Spinal cord (tissue), 10 donors: ENCODE data around the gene TPSAB1. TPM values are rescaled to one million over a fixed set of nuclear protein-coding genes. Genes with fewer than 3 reads are reported as not detected.
"Not testable (repeated sequence)": the region's sequence is repeated elsewhere in the genome, so short reads cannot be mapped to it uniquely, and the experiment has no call there.

Source experiments
- DNase-seq, 6 donors: peaks; one replicate each; pipeline versions ENCODE4 v3.0.0 to v3.0.0-alpha.2; 2013 to 2015; ENCODE audit warnings: low spot score in 6 of 6, low read depth in 4 of 6
- H3K27ac ChIP-seq: one replicate; pipeline ENCODE4 v1.5.1; 2013; ENCODE audit warnings: low read depth, low read length, control low read depth
- H3K27me3 ChIP-seq: one replicate; pipeline ENCODE4 v1.6.1; 2013; ENCODE audit warnings: low read length; ENCODE audit not compliant: control insufficient read depth, insufficient read depth
- H3K36me3 ChIP-seq: one replicate; pipeline ENCODE4 v1.6.1; 2013; ENCODE audit warnings: low read length; ENCODE audit not compliant: control insufficient read depth, insufficient read depth
- H3K4me1 ChIP-seq: one replicate; pipeline ENCODE4 v1.6.1; 2013; ENCODE audit warnings: low read length; ENCODE audit not compliant: control insufficient read depth, insufficient read depth
- H3K4me3 ChIP-seq: one replicate; pipeline ENCODE4 v1.5.1; 2013; ENCODE audit warnings: low read depth, low read length, control low read depth
- H3K9me3 ChIP-seq: one replicate; pipeline ENCODE4 v1.6.1; 2013; ENCODE audit warnings: low read length; ENCODE audit not compliant: control insufficient read depth, insufficient read depth
- WGBS: methylation state at CpG from one replicate; pipeline ENCODE4 v1.1.5; 2013; ENCODE audit warnings: missing lambda C conversion rate; ENCODE audit not compliant: insufficient coverage; 5-methylcytosine and 5-hydroxymethylcytosine counted together
- polyA plus RNA-seq, 2 donors: library from polyadenylated mRNA; unstranded; fragments of 120-200 nt; gene quantifications; one replicate each; pipeline ENCODE4 v1.2.1, GENCODE V29; 2013; ENCODE audit not compliant: insufficient read length in 2 of 2
- total RNA-seq, 2 donors: library from RNA; depleted of rRNA in 1 of 2; stranded (reverse); fragments of 120-200 nt in 1 of 2; fragments of >200 nt in 1 of 2; gene quantifications; one replicate each; pipeline versions ENCODE4 v1.2.3 to v1.2.4, GENCODE V29; 2013 to 2014
- donor health status: healthy.

TPSAB1 gene
- total and polyA plus RNA-seq, 4 donors: 0.65 to 2.4 (median 1.2) TPM; not detected in 1

DNA sequence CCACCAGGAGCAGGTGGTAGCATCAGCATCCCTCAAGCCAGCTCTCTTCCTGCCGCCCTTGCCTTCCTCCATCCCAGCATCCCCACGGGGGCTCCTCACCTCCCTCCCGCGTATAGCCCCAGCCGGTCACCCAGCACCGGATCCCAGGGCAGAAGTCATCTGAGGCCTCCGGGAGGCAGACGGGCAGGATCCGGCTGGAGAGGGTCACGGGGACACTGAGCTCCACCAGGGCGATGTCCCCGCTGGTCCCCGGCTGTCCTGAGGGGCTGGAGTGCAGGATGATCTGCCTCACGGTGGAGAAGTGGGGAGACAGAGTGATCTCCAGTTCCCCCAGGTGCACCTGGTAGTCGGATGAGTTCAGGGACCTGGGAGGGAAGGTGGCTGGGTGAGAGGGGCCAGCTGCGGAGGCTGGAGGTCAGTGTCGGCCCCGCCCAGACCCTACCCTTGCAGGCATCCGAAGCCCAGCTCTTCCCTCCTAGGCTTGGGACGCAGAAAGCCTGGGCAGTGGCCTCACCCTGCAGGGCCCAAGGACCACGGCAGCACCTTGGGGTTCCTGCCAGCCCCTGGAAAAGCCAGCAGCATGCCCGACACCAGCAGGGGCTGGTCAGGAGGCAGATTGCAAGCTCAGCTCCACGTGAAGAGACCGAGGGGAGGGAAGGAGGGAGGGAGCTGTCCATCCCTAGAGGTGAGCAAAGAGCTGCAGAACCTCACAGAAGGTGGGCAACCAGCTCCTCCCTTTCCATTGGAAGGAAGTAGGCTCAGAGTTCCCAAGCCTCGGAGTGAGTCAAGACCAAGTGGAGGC, 17.8 kb upstream of the TPSAB1 start:
- no peaks in the 10 kb centered on the region for H3K9me3 ChIP-seq
- H3K36me3 ChIP-seq: peaks cover 70% of the 10 kb centered on the region
- H3K4me3 ChIP-seq: no peak overlapping the region
- no peak overlapping the region for H3K27ac ChIP-seq
- H3K4me1 ChIP-seq: peaks cover 3% of the 10 kb centered on the region
- 85% methylated on average over 22 of the region's 25 CpGs for WGBS
- H3K27me3 ChIP-seq: no peaks in the 10 kb centered on the region
- no peak for DNase-seq

DNA sequence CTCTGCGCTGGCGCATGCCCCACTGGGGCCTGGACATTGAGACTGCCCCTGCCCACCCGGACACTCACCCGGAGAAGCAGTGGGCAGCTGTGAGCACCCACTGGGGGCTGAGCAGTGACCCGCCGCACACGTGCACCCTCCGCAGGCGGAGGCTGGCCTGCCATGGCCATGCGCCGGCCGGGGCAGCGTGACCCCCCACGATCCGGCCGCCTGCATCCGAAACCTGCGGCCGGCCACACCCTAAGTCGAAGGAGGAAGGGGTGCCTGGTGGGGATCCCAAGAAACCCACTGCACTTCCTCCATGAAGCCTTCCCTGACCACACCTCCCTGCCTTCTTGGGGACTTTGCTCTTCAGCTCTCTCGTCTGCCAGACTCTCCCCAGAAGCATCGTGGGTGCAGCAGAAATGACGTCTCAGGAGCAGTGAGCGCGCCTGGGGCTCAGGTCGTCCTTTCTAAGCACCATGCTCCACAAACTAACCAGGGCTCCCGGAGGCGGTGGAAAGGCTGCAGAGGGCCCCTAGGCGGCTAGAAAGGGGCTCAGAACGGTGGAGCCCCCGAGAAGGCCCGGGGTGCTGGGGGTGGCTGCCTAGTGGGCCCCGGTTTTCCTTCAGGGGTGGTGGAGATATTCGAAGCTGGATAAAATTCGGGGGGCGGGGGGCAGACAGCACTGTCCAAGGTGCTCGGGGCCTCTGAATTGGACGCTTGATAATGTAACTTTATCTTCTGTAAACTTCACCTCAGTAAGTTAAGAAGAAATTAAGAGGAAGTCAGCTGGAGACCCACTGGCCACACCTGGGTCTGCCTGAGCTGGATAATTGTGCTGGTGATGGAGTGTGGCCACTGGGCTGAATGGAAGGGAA, 16.9 kb upstream of the TPSAB1 start:
- Histone ChIP-seq H3K4me1 (peaks cover 3% of the 10 kb centered on the region), H3K27me3 (no peaks in the 10 kb centered on the region), H3K4me3 (no peak overlapping the region), H3K36me3 (peaks cover 62% of the 10 kb centered on the region), H3K9me3 (no peaks in the 10 kb centered on the region), H3K27ac (no peak overlapping the region)
- DNase-seq: no peak
- WGBS: 85% methylated on average over 29 of the region's 38 CpGs

DNA sequence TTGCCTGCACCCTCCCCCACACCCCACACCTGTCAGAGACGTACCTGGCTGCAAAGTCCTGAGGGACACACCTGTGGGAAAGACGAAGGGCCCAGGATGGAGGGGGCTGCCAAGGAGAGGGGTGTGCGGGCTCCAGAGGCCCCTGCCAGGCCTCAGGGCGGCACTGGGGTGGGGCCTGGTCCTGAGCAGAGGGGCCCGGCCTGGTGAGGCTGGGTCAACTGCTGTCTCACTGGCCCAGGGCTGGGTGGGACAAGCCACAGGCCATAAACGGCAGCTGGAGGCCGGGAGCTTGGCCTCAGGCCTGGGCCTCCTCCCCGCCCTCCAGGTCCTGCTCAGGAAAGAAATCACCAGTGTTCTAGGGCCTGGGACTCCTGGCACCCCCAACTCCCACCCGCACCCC, 15.9 kb upstream of the TPSAB1 start:
- 77% methylated on average over 8 of the region's 9 CpGs for WGBS
- Histone ChIP-seq H3K4me1 (peaks cover 3% of the 10 kb centered on the region), H3K36me3 (peaks cover 52% of the 10 kb centered on the region), H3K9me3 (no peaks in the 10 kb centered on the region), H3K4me3 (no peak overlapping the region), H3K27me3 (no peaks in the 10 kb centered on the region), H3K27ac (no peak overlapping the region)
- DNase-seq: no peak

DNA sequence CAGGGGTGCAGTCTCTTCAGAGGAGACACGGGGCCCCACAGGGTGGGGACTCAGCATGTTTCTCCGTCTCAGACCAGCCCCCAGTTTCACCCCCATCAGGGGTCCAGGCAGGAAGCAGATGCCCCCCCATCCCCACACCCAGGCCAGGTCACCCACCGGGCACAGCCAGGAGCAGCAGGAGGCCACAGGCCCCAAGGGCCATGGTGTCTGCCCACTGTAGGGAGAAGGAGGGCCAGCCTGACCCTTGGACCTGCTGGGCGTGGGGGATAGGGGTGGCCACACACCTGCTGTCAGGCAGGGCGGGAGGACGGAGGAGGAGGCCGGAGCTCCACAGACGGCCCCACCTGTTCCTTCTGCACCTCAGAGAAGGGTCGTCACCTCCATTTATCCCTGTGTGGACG, 15.5 kb upstream of the TPSAB1 start, which contains the start of gene TPSG1:
TSS of gene TPSG1 (minus strand) at position 218 of the 401 bp plus-strand sequence. CDS start at position 202, 16 bp downstream.
- Histone ChIP-seq H3K4me3 (no peak within 1 kb of the TSS), H3K27me3 (no peaks in the 10 kb centered on the region), H3K36me3 (peaks cover 47% of the 10 kb centered on the region), H3K4me1 (peaks cover 3% of the 10 kb centered on the region), H3K27ac (no peak within 1 kb of the TSS), H3K9me3 (no peaks in the 10 kb centered on the region)
- no peak for DNase-seq
- 76% methylated on average over 6 of the region's 10 CpGs for WGBS

DNA sequence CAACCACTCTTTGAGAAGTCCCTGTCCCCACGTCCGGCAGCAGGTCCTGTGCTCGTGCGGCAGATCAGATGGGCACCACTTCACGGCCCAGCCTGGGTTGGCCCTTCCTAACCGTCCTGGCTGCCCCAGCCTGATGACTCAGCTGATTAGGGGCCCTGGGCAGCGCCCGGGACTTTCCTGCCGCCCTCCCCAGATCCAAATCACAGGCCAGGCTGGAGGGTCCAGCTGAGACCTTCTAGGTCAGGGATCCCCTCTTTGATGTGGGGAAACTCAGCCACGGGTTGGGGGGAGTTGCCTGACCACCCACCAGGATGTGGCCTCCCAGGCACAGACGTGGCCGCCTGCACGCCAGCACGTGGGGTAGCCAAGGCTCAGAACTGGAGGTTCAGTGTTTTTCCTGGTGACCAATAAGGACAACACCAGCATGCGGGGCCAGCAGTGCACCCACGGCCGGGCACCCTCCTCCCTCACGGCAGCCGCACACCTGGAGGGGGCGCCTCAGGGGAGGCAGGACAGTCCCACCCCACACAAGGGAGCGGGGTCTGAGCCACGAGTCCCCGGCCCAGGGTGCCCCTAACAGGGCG, 14.7 kb upstream of the TPSAB1 start:
- 65% methylated on average over 19 of the region's 24 CpGs for WGBS
- H3K27me3 ChIP-seq, H3K4me3 ChIP-seq, H3K27ac ChIP-seq, DNase-seq, H3K4me1 ChIP-seq, H3K9me3 ChIP-seq: not testable (repeated sequence)
- peaks cover 39% of the 10 kb centered on the region for H3K36me3 ChIP-seq

DNA sequence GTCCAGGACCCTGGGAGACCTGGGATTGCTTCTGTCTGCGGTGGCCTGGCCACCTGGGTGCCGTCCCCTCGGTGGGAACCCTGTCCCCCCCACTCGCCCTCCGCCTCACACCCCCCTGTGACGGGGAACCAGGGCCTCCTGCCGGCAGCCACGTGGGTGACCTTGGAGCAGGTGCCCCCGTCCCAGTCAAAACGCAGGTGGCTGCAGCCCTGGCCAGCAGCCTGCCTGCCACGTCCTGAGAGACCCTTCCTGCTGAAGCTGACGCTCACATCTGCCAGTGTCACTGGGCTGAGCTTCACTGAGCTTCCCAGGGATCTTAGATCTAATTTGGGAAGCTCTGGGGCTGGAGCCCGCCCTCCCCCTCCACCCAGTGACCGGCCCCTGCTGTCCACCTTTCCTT, 13.8 kb upstream of the TPSAB1 start:
- H3K4me3 ChIP-seq, H3K4me1 ChIP-seq, H3K27ac ChIP-seq, H3K9me3 ChIP-seq, H3K27me3 ChIP-seq, DNase-seq: not testable (repeated sequence)
- WGBS: 37% methylated on average over 11 of the region's 14 CpGs
- peaks cover 31% of the 10 kb centered on the region for H3K36me3 ChIP-seq

DNA sequence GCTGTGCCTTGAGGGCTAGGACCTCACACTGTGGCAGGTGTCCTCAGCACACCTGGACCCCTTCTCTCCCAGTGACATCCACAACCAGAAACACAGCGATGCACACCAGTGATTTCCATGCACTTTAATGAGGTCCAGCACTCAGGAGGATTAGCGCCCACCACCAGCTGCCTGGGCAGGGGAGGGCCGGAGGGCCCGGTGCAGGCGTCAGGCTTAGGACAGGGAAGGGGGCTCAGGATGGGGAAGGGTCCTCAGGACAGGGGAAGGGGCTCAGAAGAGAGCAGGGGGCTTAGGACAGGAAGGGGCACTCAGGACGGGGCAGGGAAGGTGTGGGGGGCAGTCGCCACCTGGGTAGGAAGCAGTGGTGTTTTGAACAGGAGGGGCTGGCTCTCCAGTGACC, 12.3 kb upstream of the TPSAB1 start:
- H3K4me3 ChIP-seq, H3K9me3 ChIP-seq, H3K27ac ChIP-seq, H3K27me3 ChIP-seq, H3K4me1 ChIP-seq, DNase-seq: not testable (repeated sequence)
- WGBS: 70% methylated on average over 4 of the region's 7 CpGs
- peaks cover 15% of the 10 kb centered on the region for H3K36me3 ChIP-seq

DNA sequence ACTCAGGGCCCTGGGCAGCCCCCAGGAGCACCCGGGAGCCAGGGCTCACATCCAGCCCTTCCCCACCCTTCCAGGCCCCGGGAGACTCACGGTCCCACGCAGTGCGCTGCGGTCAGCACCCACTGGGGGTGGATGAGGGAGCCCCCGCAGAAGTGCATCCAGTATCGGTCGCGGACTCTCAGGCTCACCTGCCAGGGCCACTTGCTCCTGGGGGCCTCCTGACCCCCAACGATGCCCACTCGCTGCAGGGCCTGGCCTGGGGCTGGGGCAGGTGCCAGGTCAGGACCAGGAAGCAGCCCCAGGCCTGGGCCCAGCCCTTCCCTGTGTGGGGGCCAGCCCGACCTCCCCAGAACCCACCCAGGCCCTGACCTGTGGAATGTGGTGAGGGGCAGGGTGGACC, 11.0 kb upstream of the TPSAB1 start:
- H3K36me3 ChIP-seq, DNase-seq, H3K9me3 ChIP-seq, H3K4me1 ChIP-seq, H3K27ac ChIP-seq, H3K27me3 ChIP-seq, H3K4me3 ChIP-seq: not testable (repeated sequence)
- WGBS: no CpG with 5 or more reads among the region's 13 CpGs

DNA sequence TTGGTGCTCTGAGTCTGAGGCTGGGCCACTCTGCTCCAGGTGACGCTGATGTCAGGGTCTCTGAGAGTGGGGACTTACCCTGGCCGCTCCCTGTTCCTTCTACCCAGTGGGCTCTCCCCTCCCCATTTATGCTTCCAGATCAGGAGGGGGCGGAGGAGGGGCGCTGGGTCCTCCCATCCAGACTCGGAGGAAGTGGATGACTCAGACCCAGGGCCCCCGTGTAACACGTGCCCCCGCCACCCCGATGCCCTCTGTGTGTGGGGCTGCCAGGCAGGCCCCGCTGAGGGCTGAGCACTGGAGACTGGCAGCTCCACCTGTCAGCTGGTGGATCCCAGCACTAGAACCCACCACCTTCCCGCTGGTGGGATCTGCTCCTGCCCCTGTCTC, 10.4 kb upstream of the TPSAB1 start, which contains the start of gene TPSB2:
TSS of gene TPSB2 (minus strand) at position 101 of the 387 bp plus-strand sequence. CDS start 233 bp downstream, outside the sequence.
- not testable (repeated sequence) for H3K9me3 ChIP-seq, H3K27me3 ChIP-seq, DNase-seq, H3K27ac ChIP-seq, H3K4me1 ChIP-seq, H3K36me3 ChIP-seq, H3K4me3 ChIP-seq
- WGBS: no CpG with 5 or more reads among the region's 11 CpGs
